Skin epidermis (tissue), 12 donors: ENCODE results near the gene USP30.

ENCODE experiments used
- H3K27ac ChIP-seq, 21 experiments: fragments of 200-600 bp; sonication (generic) in 11 of 21; one replicate each; pipeline ENCODE4 v1.5.0; 2020; ENCODE audit warnings: mild to moderate bottlenecking in 3 of 21, inconsistent platforms in 2 of 21, moderate library complexity in 2 of 21
- H3K4me3 ChIP-seq, 7 experiments: fragments of 200-600 bp; sonication (generic) in 2 of 7; one replicate each; pipeline ENCODE4 v1.5.0; 2020; ENCODE audit warnings: inconsistent platforms in 2 of 7, mild to moderate bottlenecking in 2 of 7, moderate library complexity in 1 of 7

USP30 gene

DNA sequence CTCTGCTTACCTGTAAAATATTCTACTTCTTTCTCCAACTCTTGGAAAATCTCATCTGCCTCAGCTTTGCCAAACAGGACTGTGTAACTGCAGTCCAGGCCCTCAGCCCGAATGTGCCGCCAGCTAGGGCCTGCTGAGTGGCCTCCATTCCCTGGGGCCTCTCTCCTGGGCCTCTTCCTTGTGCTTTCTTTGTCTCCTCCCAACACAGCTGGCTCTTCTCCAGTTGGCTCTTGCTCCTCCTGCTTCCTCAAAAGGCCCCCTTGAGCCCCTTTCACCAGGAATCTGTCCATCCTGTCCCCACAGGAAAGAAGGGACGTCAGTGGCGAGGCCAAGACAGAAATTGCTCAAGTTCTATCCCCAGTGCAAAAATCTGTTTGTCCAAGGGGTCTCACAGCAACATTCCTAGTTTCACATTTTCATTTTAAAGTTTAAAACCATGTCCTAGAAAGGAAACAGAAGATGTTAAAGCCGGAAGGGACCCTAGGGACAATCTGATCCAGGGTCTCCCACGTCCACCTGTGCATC, 40.2 kb downstream of the USP30 start:
- Histone ChIP-seq H3K27ac (peak overlapping the region in 17 of 21 experiments; percentile 1 to 84 (median 66)), H3K4me3 (peak overlapping the region; percentile 40 to 63 (median 50))

DNA sequence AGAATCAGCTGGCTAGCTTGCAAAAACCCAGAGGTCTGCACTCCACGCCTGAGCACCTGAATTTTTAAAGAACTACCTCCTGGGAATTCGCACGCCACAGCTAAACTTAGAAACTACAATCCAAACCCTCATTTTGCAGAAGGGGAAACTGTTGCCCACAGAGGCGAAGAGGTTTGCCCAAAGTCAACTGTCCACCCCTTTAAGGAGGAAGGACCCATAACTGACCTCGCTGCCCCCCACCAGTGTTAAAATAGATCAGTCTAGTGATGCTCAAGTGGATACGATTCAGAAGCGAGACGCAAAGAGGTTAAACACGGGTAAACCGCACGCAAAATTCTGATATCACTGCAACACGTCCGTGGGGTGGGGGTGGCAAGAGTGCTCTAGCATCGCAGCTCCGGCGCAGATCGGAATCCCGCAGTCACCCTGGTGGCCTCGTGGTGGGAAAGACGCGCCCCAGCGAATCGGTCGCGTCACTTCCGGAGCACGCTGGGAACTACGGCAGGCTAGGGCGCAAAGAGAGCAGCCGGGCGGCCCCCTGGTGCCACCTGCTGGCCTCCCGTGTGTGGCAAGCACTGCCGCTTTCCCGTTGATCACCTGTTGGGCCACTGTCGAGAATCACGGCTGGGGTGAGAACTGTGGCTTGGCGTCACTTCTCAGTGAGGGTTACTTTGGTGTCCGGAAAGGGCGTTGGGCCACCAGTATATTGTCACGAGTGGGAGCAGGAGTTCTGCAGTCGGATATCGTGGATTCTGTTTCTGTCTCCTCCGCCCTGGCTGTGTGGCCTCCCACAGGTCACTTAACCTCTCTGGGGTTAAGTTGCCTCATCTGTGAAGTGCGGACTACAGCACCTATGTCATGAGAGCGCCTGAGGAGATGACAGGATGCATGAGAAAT, 40.9 kb downstream of the USP30 start, which contains the start of gene ALKBH2:
Gene ALKBH2, minus strand, starts transcription at position 451 of the 897 bp plus-strand sequence. CDS start 686 bp downstream, outside the sequence.
- H3K27ac ChIP-seq, result peak within 1 kb of the TSS in 19 of 21 experiments; percentile 1 to 84 (median 66)
- peak within 1 kb of the TSS; percentile 40 to 63 (median 50) for H3K4me3 ChIP-seq

GRCh38 chr12:109097140-109097434, 44.7 kb downstream of the USP30 start:
- no peak overlapping the region for H3K27ac ChIP-seq
- peak overlapping the region in 4 of 7 experiments; percentile 59 to 85 (median 76) for H3K4me3 ChIP-seq

DNA sequence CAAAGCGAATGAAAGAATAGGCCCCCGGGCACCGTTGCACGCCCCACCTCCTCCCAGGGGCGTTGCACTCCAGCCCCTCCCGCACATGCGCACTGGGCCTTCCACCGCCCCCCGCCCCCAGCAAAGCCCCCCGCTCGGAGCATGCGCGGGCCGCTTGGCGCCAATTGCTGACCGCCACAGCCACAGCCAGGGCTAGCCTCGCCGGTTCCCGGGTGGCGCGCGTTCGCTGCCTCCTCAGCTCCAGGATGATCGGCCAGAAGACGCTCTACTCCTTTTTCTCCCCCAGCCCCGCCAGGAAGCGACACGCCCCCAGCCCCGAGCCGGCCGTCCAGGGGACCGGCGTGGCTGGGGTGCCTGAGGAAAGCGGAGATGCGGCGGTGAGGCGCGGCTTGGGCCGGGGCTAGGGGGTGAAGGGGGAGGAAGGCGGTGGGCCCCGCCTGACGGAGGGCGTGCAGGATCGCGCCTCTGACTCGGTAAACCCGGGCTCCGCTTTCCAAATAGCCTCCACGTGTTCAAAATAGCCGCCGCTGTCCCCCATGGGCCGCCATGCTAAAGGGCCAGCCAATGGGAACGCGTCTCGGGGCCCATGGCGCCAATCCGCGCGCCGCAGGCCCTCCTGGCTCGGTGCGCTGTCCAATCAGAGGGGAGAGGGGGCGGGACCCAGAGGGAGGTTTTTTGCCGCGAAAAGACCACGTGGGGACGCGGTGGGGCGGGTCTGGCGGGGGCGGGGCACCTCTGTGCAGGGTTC, 45.2 kb downstream of the USP30 start, which contains the start of gene UNG:
Gene UNG, plus strand, starts transcription at position 163 of the 748 bp plus-strand sequence. Its CDS starts 83 bp downstream, at position 246.
- Histone ChIP-seq H3K4me3 (peak within 1 kb of the TSS; percentile 59 to 85 (median 77)), H3K27ac (peak within 1 kb of the TSS; percentile 33 to 93 (median 84))

- H3K27ac ChIP-seq, result peak overlapping the region; percentile 33 to 93 (median 84)
- H3K4me3 ChIP-seq, result peak overlapping the region; percentile 59 to 85 (median 77)
These were observed 45.8 kb downstream of the USP30 start for GRCh38 chr12:109098183-109098604.

DNA sequence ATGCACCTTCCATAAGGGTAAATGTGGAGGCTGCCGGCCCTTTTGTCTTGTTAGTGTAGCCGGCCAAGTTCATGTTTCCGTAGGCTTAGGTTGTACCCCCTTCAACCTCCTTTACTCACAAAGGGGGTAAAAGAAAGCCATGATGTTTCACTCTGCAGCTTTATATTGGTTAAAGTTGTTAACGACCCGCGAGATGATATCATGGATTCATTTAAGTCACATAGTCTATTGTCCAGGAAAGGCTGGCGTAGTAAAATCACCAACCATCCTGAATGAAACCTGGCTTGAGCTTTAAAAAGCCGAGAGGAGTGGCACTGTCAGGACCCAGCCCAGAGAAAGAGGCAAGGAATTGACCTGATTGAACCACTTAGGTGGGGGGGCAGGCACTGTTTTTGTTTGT, 46.3 kb downstream of the USP30 start:
- H3K4me3 ChIP-seq, result peak overlapping the region; percentile 59 to 85 (median 77)
- peak overlapping the region; percentile 33 to 93 (median 84) for H3K27ac ChIP-seq

DNA sequence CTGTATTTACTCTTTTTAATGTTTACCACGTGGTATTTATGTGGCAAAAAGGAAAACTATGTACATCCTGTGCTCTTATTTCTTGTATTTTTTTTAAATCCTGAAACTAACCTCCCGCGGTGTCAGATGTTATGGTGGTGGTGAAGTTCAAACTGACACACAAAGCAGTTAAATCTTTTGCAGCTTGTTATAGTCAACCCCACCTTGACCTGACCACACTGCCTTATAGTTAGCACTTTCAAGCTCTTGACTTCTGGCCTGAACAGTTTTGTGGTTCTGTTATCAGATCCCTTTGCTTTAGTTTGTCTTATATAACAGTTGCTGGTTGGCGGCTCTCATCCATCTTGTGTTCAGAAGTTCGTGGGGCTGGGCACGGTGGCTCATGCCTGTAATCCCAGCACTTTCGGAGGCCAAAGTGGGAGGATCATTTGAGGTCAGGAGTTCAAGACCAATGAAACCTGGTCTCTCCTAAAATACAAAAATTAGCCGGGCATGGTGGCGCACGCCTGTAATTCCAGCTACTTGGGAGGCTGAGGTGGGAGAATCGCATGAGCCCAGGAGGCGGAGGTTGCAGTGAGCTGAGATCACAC, 47.1 kb downstream of the USP30 start:
- Histone ChIP-seq H3K27ac (peak overlapping the region in 14 of 21 experiments; percentile 7 to 91 (median 84)), H3K4me3 (peak overlapping the region in 3 of 7 experiments; percentile 75 to 79 (median 77))

DNA sequence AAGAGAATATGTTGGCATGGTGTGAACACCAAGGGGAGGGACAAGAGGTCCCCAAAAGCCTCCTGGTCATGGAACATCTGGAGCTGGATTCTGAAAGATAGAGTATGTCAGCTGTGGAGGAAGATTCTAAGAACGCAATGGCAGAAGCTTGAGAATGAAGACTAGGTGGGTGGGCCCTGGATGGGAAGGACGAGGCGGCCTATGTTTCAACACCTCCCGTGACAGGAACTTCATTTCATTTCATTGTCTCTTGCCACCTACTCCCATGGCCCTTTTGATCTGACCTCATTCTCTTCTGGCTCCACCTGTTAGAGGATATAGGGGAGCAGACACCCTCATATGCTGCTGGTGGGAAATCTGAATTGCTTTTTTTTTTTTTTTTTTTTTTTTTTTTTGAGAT, 48.4 kb downstream of the USP30 start:
- H3K4me3 ChIP-seq, result no peak overlapping the region

DNA sequence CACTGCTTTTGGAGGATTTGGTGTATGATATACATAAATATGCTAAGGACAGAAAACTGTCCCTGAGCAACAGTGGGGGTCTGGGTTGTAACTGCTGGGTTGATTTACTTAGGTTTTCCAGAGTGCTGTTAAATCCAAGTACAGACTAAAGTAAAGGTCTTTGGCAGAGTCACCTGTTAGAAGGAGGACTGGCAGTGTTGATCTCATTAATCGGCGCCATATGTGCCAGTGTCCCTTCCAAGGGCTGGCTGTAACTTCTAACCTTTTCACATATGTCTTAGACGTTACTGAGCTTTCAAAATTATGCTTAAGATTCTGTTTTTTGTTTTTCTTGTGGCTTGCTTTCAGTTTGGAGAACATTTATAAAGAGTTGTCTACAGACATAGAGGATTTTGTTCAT, 50.1 kb downstream of the USP30 start:
- H3K27ac ChIP-seq, result no peak overlapping the region

More for the DNA sequence above, 48.4 kb downstream of the USP30 start:
- peak overlapping the region in 1 of 21 experiments; percentile 4 for H3K27ac ChIP-seq

GRCh38 chr12:109105176-109105575, 52.8 kb downstream of the USP30 start:
- Histone ChIP-seq H3K27ac (no peak overlapping the region), H3K4me3 (no peak overlapping the region)

More for the DNA sequence above, 50.1 kb downstream of the USP30 start:
- no peak overlapping the region for H3K4me3 ChIP-seq

- H3K27ac ChIP-seq, result peak overlapping the region in 13 of 21 experiments; percentile 4 to 92 (median 83)
These were observed 57.5 kb downstream of the USP30 start for GRCh38 chr12:109109746-109110350.

GRCh38 chr12:109110988-109111495, 58.7 kb downstream of the USP30 start:
- H3K27ac ChIP-seq, result peak overlapping the region; percentile 28 to 93 (median 84)

More at GRCh38 chr12:109109746-109110350, 57.5 kb downstream of the USP30 start:
- no peak overlapping the region for H3K4me3 ChIP-seq

DNA sequence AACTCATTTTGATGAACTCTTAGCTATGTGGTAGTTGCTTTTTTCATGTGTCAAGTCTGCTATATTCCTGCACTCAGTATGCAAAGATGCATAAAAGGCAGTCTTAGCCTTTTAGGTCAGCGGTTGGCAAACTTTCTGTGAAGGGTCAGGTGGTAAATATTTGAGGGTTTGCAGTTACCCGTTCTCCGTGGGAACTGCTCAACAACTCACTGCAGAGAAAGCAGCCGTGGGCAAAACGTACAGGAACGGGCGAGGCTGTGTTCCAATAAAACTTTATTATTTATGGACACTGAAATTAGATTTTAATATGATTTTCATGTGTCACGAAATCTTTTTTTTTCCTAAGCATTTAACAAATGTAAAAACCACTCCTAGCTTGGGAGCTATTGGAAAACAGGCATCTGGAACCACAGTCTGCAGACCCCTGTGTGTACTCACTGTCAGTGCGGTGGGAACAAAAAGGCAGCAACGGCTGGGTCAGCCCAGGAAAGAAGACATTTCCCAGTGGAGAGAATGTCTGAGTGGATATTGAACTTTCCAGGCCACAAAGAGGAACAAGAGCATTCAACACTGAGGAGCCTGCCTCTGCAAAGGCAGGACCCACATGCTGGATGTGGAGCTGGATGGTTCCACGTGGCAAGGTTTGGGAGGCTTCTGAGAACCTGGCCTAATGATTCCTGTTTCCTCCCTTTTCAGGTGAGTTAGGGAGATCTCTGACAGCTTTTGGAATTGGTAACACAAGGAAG, 60.5 kb downstream of the USP30 start:
- H3K27ac ChIP-seq, result peak overlapping the region in 1 of 21 experiments; percentile 20
- H3K4me3 ChIP-seq, result no peak overlapping the region

More at GRCh38 chr12:109110988-109111495, 58.7 kb downstream of the USP30 start:
- H3K4me3 ChIP-seq, result peak overlapping the region; percentile 27 to 60 (median 49)

- Histone ChIP-seq H3K4me3 (no peak overlapping the region), H3K27ac (peak overlapping the region in 2 of 21 experiments; percentile 17 to 26)
These were observed 61.4 kb downstream of the USP30 start for GRCh38 chr12:109113661-109114321.

- peak overlapping the region in 1 of 21 experiments; percentile 0 for H3K27ac ChIP-seq
- no peak overlapping the region for H3K4me3 ChIP-seq
These were observed 62.3 kb downstream of the USP30 start for GRCh38 chr12:109114644-109115043.

DNA sequence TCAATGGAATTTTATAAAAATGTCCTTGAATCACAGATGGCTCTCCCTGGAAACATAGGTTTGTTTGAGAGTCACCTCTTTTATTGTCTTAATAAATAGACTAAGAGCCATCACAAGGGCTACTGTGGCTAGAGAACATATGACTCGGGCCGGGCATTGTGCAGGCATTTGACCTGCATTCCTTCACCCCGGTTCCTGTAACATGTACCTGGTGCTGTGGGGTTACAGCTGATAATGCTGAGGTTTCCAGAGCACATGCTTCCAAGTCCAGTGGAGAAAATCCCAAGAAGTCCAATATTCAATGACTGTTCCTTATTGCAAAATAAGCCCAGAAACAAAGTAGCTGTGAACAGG, 63.0 kb downstream of the USP30 start:
- H3K27ac ChIP-seq, result peak overlapping the region in 3 of 21 experiments; percentile 0 to 44 (median 40)
- no peak overlapping the region for H3K4me3 ChIP-seq

- Histone ChIP-seq H3K27ac (peak within 1 kb of the TSS in 7 of 21 experiments; percentile 16 to 62 (median 34)), H3K4me3 (no peak within 1 kb of the TSS)
These were observed 63.6 kb downstream of the USP30 start, which contains the start of gene ACACB for GRCh38 chr12:109115758-109116610. Gene ACACB (plus strand): TSS chr12:109116587. CDS start chr12:109139406, 22,819 bp downstream.
